Right ventricle myocardium superior (tissue), 1 donor: ENCODE results near the gene SBDS. TPM values are rescaled to one million over a fixed set of nuclear protein-coding genes. Genes with fewer than 3 reads are reported as not detected.

Source experiments
- ATAC-seq: fragments of 200-7000 bp; cut with Tn5 transposase; one replicate; pipeline ENCODE4 v1.9.1; 2020; ENCODE audit warnings: mild to moderate bottlenecking; ENCODE audit not compliant: poor library complexity
- DNase-seq: peaks from one replicate; pipeline ENCODE4 v3.0.0-alpha.2; 2020
- intact Hi-C: fragments of 100-400 bp; cut with DNase I; formaldehyde crosslinking; loops from one replicate; pipeline ENCODE4 v1.11.2; 2022
- total RNA-seq: library from RNA; stranded (reverse); fragmentation: NEBNext Ultra II Directional; extraction: Animal tissue kit (Norgen Biotek cat#: 25700); gene quantifications from one replicate; pipeline ENCODE4 v1.2.1, GENCODE V29; 2021
- donor health status: DM: no; HTN: yes; CAD: no; lungs with severe emphysema.

Gene SBDS
- total RNA-seq, 1 donor from 2014 or later, result 180 TPM

DNA sequence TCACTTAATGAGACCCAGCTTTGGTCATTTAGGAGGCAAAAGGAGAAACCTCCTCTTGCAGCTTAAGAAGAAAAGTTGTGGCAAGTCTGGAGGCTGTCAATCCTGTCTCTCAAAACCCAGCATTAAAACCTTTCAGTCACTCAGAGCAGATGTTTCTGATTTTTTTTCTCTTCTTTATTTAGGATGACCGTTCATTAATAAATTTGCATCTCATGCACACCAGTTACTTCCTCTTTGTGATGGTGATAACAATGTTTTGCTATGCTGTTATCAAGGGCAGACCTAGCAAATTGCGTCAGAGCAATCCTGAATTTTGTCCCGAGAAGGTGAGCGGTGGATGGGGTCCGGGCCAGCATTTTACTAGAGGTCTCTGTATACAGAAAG is 42.4 kb downstream of the SBDS start:
- intact Hi-C loops, result no loop called here
- no peak for DNase-seq
- no peak for ATAC-seq

DNA sequence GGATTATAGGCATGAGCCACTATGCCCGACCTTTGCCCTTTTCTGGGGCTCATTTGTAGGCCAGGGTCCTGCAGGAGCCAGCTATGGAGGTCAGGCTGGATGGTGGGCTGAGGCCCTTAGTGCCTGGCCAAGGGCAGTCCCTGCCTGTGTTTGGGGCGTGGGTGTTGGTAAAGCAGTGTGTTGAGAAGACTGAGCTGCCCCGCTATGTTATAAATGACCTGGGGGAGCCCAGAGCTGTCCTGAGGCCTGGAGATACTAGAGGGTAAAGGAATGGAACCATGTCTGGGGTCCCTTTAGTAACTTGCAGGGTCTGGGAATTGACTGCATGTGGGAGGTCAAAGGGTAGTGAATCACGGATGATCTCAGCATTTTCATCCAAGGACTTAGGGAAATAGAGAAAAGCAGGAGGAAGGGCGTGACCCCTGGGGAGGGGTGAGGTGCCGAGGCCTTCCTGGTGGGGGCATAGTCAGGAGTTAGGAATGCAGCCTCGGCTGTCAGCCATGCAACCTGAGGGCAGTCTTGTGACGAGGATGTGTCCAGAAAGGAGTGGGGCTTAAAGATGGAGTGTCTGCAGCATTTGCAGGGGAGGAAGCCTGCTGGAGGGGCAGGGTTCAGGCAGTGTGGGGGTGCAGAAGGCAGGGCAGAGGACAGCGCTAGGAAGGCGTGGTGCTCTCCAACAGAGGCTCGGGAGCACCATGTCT is 42.9 kb downstream of the SBDS start:
- DNase-seq, result no peak
- intact Hi-C loops, result no loop called here
- no peak for ATAC-seq

DNA sequence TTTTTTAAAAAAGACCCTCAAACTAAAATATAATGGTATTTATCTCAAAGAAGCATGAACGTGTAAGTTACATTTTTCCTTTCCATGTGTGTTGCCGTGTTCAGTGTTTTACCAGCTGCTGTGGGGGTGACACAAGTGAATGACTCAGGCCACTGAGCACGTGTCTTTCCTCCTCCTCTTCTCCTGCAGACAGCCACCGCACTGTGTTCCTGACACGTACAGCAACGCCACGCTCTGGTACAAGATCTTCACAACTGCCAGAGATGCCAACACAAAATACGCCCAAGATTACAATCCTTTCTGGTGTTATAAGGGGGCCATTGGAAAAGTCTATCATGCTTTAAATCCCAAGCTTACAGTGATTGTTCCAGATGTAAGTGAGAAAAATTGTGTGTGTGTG is 44.6 kb downstream of the SBDS start:
- ATAC-seq (no peak), DNase-seq (no peak)
- intact Hi-C loops, result no loop called here

DNA sequence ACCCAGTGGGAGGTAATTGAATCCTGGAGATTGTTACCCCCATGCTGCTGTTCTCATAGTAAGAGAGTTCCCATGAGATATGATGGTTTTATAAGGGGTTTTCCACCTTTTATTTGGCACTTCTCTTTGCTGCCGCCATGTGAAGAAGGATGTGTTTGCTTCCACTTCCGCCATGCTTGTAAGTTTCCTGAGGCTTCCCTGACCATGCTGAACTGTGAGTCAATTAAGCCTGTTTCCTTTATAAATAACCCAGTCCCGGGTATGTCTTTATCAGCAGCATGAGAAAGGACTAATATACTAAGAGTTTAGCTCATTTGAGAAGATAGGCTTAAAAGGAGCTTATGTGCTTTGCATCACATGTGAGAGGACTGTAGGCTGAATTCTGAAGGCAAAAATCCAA is 45.1 kb downstream of the SBDS start:
- DNase-seq (no peak), ATAC-seq (no peak)
- intact Hi-C loops, result no loop called here

DNA sequence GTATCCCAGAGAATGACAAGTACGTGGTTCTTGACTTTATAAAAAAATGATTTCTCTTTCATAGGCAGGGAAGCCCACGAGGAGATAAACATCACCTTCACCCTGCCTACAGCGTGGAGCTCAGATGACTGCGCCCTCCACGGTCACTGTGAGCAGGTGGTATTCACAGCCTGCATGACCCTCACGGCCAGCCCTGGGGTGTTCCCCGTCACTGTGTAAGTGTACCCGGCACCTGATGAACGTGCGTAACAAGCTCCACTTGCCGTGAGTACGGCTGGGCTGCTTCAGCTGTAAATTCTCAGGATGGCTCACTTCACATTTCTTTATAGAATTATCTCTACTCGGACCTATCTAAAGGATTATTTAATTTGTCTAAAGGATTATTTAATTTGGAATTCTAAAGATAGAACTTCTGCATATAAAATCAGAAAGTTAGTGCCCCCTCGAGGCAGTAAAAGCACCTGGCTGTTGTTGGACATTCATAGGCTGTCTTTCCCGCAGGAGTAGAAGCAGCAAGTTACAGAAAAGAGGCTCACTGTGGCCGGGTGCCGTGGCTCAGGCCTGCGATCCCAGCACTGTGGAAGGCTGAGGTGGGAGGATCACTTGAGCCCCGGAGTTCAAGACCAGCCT is 46.8 kb downstream of the SBDS start:
- no peak for DNase-seq
- intact Hi-C loops, result no loop called here
- no peak for ATAC-seq

DNA sequence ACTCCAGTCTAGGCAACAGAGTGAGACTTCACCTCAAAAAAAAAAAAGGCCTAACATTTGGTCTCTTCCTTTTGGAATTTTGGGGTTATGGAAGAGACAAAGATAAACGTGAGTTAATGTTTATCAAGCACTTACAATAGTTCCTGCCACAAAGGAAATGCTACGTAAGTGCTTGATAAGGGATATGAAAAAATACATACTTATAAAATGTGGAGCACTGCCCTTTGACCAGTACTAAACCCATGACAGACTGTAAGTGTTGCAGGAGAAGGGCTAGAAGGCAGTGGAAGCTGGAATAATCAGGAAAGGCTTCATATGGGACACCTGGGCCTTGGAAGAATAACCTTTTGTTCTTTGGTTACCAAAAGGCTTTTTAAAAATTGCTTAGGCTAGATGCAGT is 48.8 kb downstream of the SBDS start:
- ATAC-seq (no peak), DNase-seq (no peak)
- intact Hi-C loops, result no loop called here

DNA sequence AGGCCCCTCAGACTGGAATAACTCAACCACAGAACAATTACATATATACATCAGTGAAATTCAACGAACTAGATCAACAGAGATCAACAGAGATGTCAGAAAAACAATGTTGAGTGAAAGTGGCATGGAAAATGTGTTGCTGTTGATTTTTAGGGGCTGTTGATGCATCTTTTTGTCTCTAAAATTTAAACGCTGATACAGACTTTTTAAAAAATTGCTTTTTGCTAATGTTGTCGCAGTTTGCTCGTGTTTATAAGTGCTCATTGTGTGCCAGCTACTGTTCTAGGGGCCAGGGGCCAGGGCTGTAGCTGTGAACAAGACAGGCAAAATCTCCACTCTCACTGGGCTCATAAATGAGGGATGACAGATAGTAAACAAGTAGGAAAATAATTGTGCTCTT is 56.1 kb downstream of the SBDS start:
- ATAC-seq (no peak), DNase-seq (no peak)
- intact Hi-C loops, result no loop called here

DNA sequence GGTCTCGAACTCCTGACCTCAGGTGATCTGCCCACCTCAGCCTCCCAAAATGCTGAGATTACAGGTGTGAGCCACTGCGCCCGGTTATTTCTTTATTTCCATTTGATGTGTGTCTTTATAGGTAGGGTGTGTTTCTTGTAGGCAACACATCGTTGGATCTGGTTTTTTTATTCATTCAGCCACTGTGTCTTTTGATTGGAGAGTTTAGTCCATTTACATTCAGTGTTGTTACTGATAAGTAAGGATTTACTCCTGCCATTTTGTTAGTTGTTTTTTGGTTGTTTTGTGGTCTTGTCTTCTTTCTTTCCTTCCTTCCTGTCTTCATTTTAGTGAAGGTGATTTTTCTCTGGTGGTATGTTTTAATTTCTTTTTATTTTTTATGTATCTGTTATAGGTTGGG is 57.4 kb downstream of the SBDS start:
- DNase-seq (no peak), ATAC-seq (no peak)
- intact Hi-C loops, result no loop called here

Other genes with a start within 250 kb of the SBDS start
- gene TMEM248, start 74.4 kb downstream of the SBDS start, total RNA-seq, result 37.1 TPM
- 10.0 TPM for gene TYW1, start 1.2 kb upstream of the SBDS start, total RNA-seq